ENCODE data around the gene STRIP1.
"Not testable (repeated sequence)": the region's sequence is repeated elsewhere in the genome, so short reads cannot be mapped to it uniquely, and the experiment has no call there.

Gene STRIP1

GRCh38 chr1:110070671-110071242, 36.3 kb downstream of the STRIP1 start, which contains the start of gene ALX3:
Gene ALX3, minus strand, starts transcription at chr1:110070672. Its CDS starts 60 bp downstream, at chr1:110070612.
- no peak for DNase-seq

DNA sequence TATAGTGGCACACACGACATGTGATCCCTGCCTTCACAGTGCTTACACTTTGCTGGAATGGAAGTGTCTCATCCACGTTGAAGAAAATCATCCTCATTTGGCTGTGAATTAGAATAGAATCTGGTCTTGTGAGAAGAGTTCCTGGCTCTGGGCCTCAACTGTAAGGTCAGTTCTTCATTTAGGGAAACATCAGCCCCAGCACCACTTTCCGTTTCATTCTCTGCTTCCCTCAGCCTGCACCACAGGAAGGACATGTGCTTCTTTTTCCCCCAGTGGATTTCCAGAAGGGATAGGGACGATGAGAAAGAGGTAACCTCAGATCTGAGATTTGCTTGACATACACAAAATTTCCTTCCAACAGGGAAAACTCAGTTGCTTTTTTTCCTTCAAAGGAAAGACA, 39.7 kb downstream of the STRIP1 start:
- no peak for DNase-seq

- DNase-seq = no peak
These were observed 42.5 kb downstream of the STRIP1 start for GRCh38 chr1:110076789-110077500.

DNA sequence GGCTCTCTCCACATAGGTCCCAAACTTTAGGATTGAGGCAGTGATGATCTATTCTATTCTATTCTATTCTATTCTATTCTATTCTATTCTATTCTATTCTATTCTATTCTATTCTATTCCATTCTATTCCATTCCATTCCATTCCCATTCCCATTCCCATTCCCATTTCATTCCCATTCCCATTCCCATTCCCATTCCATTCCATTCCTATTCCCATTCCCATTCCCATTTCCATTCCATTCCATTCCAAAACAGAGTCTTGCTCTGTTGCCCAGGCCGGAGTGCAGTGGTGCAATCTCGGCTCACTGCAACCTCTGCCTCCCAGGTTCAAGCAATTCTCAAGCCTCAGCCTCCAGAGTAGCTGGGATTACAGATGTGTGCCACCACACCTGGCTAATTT, 45.6 kb downstream of the STRIP1 start:
- DNase-seq = not testable (repeated sequence)

- DNase-seq = no peak
These were observed 46.6 kb downstream of the STRIP1 start for GRCh38 chr1:110081061-110081460.

GRCh38 chr1:110082477-110082876, 48.1 kb downstream of the STRIP1 start:
- no peak for DNase-seq

DNA sequence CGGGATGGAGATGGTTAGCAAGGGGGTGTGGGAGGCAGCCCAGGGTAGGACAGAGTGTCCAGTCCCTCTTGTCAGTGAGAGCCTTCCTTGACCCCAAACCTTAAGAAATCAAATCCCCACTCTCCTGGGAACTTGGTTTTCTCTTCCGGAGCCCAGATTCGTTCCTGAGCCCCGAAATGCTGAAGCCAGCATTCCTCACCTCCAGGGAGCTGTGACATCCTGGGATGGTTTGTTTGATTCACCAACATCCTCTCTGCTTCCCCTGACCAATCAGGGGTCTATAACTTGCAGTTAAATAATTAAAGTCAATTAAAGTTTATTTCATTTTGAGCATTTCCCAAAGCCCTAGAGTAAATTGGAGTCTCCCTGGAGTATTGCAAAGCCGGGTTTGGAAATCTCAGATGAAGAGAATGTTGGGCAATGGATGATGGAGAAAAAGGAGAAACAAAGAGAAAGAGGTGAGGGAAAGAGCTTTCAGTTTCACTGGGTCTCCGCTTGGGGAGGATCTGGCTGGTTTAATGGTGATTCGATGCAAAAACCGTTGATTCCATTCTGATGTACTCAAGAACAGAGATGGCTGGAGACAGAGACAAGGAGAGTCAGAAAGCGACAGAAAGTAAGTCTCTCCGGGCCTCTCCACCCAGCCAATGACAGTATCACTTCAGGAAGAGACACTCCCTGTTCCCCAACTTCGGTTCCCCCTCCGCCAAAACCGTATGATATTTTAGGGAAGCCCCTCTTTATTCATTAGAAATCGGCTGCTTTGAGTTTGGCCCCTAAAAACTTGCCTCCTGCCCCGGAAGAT, 48.8 kb downstream of the STRIP1 start:
- no peak for DNase-seq

GRCh38 chr1:110083866-110084226, 49.4 kb downstream of the STRIP1 start:
- no peak for DNase-seq

- DNase-seq = peak; percentile 60
These were observed 50.0 kb downstream of the STRIP1 start for GRCh38 chr1:110084227-110085078.

DNA sequence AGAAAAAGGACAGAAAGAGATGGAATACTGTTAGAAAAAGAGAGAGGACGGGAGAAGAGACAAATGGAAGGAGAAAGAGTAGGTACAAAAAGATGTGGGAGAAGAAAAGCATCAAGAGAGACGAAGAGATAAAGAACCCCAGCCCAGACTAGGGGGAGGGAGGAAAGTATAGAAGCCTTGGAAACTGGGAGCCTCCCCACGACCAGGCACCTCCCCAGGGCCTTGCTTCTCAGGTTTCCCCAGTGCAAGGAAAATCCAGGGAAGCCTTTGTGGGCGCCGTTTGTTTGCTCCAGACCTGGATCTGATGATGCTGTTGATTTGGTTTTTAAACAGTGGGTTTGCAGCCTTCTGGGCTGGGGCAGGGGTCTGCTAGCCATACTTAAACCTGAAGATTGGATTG, 51.2 kb downstream of the STRIP1 start:
- DNase-seq = no peak

- DNase-seq = no peak
These were observed 52.5 kb downstream of the STRIP1 start for GRCh38 chr1:110086961-110087360.

GRCh38 chr1:110087812-110088738, 53.7 kb downstream of the STRIP1 start:
- DNase-seq = no peak

- DNase-seq = no peak
These were observed 54.4 kb downstream of the STRIP1 start for GRCh38 chr1:110088739-110089316.

DNA sequence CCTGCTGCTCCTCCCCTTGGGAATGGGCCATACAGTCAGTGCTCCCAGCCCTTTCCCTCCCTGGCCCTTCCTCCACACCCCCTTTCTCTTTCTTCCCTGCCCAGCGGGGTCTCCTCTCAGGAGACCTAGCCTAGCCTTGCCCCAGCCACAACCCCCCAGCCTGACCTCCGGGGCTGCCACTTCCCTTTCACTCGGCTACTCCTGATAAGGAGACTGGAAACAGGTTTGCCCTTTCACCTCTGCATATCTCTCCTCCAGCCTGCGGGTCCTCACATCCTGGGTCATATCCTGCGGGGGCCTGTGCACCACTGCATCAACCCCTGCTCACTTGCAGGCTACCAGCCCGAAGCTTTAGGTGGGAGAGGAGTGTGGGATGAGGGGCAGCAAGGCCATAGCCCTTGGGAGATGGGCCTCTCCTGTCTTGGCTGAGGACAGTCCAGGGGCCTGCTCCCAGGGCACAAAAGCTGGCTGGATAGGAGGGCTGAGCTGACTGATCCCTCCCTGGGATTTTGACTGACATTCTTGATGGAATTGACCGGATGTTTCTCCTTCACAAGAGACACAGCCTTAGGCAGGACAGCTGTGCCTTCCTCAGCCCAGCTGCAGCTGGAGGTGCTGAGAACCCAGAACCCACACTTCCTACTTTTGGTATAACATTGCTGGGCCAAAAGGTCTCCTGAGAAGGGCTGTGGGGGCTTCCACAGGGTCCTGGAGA, 55.3 kb downstream of the STRIP1 start:
- DNase-seq = no peak

DNA sequence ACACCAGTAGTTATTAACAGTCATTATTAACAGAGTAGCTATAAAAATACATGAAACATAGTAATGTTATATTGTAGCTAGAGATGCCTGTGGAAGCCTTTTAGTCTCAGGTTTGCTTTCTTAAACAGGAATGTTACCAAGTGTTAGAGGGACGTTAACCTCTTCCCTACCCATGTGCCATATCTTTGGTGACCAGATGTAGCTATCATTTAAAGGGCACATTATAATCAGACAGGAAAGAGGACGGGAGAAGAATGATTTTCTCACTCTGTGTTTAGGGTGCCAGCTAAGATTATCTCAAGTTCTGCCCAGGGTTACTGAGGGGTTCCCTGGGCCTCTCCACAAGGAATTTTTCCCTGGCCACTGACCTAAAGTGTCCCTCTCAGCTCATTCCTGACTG, 57.0 kb downstream of the STRIP1 start:
- DNase-seq = no peak

- no peak for DNase-seq
These were observed 57.4 kb downstream of the STRIP1 start for GRCh38 chr1:110091791-110092190.

DNA sequence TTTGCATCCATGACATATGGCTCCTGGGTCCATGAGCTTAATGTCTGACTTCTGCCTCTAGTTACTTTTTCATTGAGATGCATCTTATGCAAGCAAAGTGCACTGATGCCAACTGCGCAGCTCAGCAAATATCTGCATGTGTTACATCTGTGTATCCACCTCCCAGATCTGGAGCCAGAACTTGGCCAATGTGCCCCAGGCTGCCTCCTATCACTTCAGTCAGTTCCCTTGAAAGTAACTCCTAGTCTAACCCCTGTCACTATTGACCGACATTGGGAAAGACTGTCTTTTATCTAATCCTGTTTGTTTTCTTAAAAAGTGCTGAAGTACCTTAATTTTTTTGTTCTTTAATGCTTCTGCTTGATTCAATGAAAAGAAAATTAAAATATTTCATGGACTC, 58.6 kb downstream of the STRIP1 start:
- no peak for DNase-seq

DNA sequence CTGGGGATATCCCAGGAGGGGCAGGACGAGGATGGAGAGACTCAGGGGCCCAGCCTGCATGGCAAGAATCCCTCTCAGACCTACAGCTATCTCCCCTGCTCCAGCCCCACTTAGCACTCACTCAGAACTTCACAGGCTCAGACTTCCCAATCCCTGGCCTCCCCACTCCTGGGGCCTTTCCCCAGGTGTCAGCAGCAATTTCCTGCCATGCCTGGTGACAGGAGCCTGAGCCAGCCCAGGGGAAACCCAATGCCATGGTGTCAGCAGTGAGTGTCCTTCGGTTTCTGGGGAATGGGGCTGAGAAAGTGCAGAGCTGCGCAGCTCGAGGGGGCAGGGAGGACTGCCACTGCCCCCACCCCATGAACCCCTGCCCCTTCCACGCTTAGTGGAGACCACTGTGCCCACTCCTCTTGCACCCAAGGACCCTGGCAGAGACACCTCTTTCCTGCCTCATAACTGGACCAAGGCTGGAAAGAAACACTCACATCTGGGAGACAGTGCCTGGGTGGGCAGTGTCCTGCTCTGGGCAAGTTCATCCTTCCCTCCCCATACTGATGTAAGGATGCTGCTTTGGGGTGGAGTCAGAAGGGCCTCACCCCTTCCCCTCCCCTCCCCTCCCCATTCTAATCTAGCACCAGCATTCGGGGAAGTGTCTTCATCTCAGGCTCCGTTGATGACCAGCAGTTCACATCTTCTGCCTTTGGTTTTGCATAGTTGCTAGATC, 60.7 kb downstream of the STRIP1 start:
- DNase-seq = no peak

DNA sequence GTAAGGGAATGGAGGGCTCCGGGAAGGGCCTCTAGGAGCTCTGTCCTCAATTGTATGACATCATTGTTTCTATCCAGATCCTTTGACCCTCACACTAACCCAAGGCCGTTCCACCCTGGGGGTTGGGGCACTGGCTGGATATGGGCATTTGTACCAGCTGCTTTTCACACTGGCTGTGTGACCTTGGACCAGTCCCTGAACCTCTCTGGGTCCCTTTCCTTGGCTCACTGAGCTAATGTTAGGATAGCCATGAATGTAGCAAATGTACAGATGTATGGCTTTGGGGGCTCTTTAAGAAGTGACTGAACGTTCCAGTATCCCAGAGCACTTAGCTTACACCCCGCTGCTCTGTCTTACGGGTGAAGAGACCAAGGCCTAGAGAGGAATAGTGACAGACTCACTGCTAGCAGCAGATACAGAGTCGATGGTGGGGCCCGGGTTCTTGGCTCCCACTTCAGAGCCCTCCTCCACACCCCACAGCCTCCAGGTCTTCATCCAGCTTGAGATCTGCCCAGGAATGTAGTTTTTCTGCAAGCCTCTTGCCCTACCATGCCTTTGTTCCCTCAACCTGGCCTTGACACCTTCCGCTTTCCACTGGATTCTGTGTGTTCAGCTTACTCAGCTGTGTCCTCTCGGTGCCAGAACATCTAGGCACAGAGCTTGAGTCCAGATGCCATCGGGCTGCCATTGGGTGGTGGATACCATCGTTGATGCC, 63.2 kb downstream of the STRIP1 start:
- DNase-seq = no peak

Measured in right forelimb (tissue), 1 donor.